Measurements from ENCODE around the gene MAGI2. TPM values are rescaled to one million over a fixed set of nuclear protein-coding genes. Genes with fewer than 3 reads are reported as not detected.

MAGI2 gene
- total RNA-seq, 1 donor from 2014 or later, result 136 TPM

DNA sequence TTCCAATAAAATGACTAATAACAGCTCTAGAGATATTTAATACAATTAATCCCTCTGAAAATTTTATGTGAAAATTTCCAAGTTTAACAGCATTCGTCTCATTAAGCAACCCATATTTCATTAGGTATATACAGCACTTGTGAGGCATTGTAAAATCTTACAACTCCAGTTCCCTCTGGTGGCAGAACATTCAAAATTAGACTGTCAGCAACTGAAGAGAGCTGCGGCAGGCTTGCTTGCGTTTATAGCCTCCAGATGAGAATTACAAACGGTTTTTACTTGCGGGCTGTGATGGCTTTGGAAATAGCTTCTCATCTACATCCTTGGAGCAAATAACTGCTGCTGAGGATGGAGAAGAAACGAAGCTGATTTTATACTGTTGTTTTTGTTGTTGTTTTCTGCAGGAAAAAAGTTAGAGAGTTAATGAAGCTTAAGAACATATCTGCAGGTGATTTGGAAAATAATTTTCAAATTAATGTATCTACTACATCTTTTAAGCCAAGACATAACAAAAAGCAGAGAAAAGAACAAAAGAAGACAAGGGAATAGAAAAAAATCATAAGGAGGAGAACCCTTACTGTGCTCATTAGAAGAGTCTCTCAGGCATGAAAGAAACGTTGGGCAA is 171.3 kb downstream of the MAGI2 start:
- FAIRE-seq (peak; percentile 45), DNase-seq (ENCODE audit: low spot score in 2 of 2) (peak in 1 of 2 donors; percentile 6)

- DNase-seq (ENCODE audit: low spot score in 2 of 2) (no peak), FAIRE-seq (no peak)
These were observed 172.0 kb downstream of the MAGI2 start for GRCh38 chr7:79281426-79281825.

GRCh38 chr7:79272938-79273337 is 180.5 kb downstream of the MAGI2 start:
- FAIRE-seq (no peak), DNase-seq (ENCODE audit: low spot score in 2 of 2) (no peak)

DNA sequence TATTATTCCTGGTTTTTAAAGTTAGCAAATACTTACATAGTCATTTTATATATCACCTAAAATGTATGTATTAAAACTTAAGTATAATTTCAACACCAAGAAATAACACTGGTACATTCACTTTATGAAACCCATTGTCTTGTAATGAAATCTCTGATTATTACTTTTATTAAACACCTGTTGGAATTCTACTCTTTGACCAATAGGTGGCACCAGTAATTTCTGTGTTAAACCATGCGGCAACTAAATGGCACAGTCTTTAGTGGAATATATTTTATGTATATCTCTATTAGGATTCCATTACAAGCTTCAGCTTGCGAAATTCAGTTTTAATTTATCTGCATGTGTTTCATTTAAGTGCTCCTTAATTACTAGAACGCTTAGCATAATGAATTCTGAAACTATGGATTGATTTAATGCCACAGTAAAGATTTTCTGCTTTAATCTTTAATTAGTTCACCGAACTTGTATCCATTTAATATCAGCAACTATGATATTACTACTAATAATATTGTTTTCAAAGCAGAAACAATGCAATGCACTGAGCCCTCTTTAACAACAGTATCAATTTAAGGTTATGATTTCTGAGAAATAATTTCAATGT is 181.3 kb downstream of the MAGI2 start:
- DNase-seq (ENCODE audit: low spot score in 2 of 2), result peak in 1 of 2 donors; percentile 2

GRCh38 chr7:79268730-79269129 is 184.7 kb downstream of the MAGI2 start:
- no peak for FAIRE-seq
- no peak for DNase-seq (ENCODE audit: low spot score in 2 of 2)

More for the DNA sequence above, 181.3 kb downstream of the MAGI2 start:
- FAIRE-seq, result peak; percentile 90

DNA sequence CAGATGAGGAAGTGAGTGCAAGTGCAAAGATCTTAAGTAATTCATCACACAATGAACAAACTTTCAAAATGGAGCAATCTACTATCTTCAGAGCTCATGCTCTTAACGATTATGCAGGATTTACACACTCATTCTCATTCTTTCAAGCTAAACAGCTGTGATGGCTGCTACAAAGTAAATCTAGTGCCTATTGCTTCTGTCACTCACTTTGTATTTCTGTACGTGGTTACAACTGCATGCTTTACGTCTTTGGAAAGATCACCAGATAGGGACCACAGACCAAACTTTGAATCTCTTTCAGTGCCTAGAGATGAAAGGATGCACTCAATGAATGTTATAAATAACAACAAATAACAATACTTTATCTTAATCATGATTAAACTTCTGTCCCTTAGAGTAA is 194.6 kb downstream of the MAGI2 start:
- DNase-seq (ENCODE audit: low spot score in 2 of 2), result no peak
- no peak for FAIRE-seq

DNA sequence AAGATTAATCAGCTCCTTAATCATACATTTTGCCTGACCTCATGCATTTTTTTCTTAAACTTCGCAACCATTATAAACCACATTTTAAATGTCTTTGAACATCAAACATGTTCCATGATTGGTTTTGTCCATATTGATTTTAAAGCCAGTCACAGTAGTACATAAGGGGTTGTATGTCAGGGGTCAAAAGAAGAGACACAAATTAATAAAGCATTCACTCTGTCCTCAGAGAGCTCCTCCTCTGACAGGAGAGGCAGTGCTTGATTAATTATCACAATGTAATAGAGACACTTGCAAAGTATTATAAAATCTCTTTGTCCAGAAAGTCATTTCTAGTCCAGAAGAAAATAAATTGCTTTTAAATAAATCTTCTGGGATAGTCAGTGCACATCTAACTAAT is 195.5 kb downstream of the MAGI2 start:
- no peak for DNase-seq (ENCODE audit: low spot score in 2 of 2)
- FAIRE-seq, result no peak

- no peak for DNase-seq (ENCODE audit: low spot score in 2 of 2)
- no peak for FAIRE-seq
These were observed 207.7 kb downstream of the MAGI2 start for GRCh38 chr7:79245623-79246249.

DNA sequence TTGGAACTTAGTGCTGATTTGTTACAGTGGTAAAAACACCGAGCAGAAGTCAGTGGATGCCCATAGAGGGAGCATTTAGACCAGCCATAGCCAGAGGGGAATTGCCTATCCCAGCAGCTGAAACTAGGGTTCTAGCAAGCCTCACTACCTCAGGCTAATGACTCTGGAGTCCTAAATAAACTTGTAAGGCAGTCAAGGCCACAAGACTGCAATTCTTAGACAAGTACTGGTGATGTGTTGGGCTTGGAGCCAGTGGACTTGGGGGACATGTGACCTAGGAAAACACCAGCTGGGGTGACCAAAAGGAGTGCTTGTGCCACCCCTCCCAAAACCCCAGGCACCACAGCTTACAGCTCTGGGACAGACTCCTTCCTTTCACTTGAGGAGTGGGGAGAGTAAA is 209.0 kb downstream of the MAGI2 start:
- FAIRE-seq (no peak), DNase-seq (ENCODE audit: low spot score in 2 of 2) (no peak)

DNA sequence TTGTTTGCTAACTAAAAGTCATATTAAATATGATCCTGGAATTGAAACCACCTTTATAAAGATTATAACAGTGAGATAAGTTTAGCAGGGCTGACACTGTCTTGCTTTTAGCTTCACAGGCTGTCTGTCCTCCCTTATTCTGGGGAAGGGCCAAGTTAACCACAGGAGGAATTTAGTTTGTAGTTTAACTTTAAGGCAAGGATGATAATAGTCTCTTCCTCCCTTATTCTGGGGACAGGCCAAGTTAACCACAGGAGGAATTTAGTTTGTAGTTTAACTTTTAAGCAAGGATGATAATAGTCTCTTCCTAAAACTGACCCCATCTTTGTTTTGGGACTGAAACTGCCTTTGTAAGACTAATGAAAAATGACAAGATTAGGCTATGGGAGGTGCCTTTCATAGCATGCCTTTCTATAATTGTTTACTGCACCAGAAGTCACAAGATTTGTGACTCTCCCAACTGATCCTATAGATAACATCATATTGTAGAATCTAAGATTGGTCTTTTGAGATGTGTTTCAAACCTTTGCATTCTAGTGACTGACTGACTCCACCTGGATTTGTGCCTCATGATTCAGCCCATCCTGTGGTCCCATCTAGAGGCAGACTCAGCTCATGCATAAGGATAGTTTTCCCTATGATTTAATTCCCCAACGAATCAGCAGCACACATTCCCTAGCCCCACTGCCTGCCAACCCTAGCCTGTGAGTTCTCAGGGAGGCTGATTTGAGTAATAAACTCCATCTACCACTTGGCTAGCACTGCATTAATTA is 212.0 kb downstream of the MAGI2 start:
- DNase-seq (ENCODE audit: low spot score in 2 of 2) (no peak), FAIRE-seq (no peak)

DNA sequence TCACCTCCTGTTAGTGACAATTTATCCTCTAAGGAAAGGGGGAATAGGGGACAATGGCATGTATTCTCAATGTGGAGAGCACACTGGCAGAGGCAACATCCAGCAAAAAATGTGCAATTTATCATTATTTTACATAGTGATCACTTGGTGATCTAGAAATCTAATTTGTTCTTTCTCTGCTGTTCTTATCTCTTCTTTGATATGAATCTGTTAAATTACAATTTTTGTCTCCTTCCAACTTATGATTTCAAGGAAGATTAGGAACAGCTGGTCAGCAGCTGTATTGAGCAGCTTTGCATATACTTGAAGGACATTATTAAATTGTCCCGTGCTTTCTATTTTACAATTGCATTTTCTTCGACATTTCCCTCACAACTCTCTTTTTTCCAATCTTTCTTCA is 213.1 kb downstream of the MAGI2 start:
- FAIRE-seq, result no peak

GRCh38 chr7:79236352-79237028 is 217.0 kb downstream of the MAGI2 start:
- DNase-seq (ENCODE audit: low spot score in 2 of 2), result no peak
- FAIRE-seq, result no peak

More for the DNA sequence above, 213.1 kb downstream of the MAGI2 start:
- no peak for DNase-seq (ENCODE audit: low spot score in 2 of 2)

DNA sequence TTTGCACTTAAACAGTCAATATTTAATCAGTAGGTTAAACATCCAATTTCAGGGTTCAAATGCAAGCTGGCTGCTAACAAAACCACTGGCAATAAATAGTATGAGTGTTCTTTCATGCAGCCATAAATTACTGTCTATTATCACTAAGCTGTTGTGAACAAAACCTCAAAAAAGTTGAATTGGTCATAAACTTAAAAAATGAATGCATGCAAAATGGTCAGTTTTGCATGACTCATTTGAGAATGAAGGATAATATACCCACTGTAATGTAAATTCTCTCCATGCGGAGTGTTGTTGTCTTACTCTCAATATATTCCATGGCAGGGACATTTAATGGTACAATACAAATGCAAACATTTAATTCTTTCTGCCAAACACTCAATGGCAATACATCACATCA is 226.4 kb downstream of the MAGI2 start:
- no peak for DNase-seq (ENCODE audit: low spot score in 2 of 2)

DNA sequence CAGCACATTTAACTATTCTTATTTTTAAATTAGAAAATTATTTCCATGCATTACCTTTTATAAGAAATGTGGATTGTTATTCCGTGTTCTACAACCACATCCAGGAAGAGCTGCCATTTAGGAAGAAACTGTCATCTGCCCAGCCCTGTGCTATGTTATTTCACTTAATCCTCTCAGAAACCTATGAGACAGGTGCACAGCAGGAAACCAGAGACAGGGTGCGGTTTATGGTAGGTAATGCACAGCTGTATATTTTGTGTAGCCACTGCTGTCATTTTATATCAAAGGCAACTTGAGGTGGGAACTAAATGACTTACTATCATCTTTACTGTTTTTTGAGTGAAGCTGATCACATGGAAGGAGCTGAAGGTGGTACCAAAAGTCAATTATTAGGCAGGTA is 232.3 kb downstream of the MAGI2 start:
- DNase-seq (ENCODE audit: low spot score in 2 of 2), result no peak
- no peak for FAIRE-seq

More for the DNA sequence above, 226.4 kb downstream of the MAGI2 start:
- no peak for FAIRE-seq

GRCh38 chr7:79217976-79218626 is 235.4 kb downstream of the MAGI2 start:
- DNase-seq (ENCODE audit: low spot score in 2 of 2) (no peak), FAIRE-seq (no peak)

- FAIRE-seq (no peak), DNase-seq (ENCODE audit: low spot score in 2 of 2) (no peak)
These were observed 236.0 kb downstream of the MAGI2 start for GRCh38 chr7:79217468-79217867.

- no peak for FAIRE-seq
- no peak for DNase-seq (ENCODE audit: low spot score in 2 of 2)
These were observed 237.2 kb downstream of the MAGI2 start for GRCh38 chr7:79216236-79216635.

DNA sequence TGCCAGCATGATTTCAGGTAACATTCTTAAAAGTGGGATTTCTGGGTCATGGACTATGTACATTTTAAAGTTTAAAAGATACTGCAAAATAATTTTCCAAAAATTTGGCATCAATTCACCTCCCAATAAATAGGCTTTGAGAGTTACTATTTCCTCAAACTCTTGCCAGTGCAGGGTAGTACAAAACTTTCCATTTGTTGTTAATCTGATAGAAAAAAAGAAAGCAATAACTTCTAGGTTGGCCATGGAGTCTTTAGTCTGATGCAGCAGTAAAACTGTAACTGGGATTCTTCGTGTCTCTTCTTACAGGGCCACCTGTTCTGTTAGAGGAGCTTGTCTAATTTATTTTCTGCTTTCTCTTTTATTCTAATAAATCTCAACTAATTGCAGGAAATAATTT is 241.1 kb downstream of the MAGI2 start:
- FAIRE-seq (no peak), DNase-seq (ENCODE audit: low spot score in 2 of 2) (no peak)

- FAIRE-seq, result no peak
- DNase-seq (ENCODE audit: low spot score in 2 of 2), result no peak
These were observed 241.7 kb downstream of the MAGI2 start for GRCh38 chr7:79211724-79212123.

DNA sequence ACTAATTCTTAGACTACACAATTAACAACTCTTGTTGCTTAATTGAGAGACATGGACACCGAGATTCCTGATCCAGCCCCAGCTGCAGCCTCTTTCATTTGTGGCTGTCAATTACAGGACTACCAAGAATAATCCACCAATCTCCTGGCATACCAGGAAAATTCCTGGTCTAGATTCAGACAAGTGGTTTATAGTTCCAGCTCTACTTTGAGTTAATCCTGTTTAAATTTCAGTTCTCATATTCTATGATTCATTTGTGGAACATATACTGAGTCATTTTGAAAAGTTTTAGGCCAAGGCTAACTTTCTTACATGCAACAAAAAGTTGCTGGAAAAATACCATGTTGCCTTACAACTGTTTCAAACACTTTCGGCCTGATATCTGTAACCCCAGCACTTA is 253.5 kb downstream of the MAGI2 start:
- FAIRE-seq, result no peak

More for the DNA sequence above, 253.5 kb downstream of the MAGI2 start:
- no peak for DNase-seq (ENCODE audit: low spot score in 2 of 2)

All from frontal cortex (tissue), 4 donors.